DMS79 (cell line): ENCODE data around the gene DNMT1.
"Not testable (repeated sequence)": the region's sequence is repeated elsewhere in the genome, so short reads cannot be mapped to it uniquely, and the experiment has no call there.

ENCODE experiments used
- DNase-seq: peaks from one replicate; lab custom pipeline; 2025; lab: John Stamatoyannopoulos, UW

DNMT1 gene

DNA sequence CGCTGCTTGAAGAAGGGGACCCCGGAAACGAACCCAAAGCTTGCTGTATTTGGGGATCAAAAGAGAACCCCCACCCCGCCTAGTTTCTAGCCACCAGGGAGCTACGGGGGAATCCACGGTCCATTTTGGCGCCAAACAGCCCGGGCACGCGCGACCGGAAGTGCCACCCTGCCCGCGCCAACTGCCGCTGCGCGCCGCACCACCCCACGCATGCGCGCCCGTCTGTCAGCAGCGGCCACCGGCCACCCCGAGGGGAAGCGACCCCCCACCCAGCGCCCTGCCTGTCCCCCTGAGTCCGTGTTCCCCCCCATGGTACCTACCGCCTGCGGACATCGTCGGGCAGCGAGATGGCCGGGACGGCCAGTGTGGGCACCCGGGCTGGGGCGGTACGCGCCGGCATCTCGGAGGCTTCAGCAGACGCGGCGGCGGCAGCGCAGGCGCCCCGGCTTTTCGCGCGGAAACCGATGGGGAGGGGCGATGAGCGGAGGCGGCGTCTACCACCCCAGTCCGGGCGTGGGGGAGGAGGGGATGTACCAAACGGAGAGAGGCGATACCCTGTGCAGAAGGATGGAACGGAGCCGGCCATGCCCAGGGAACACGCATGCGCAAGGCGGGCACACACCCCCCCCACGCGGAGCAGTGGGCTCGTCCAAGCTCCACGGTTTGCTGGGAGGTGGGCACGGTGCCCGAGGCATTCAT lies at the start of gene DNMT1:
DNMT1 (minus strand) TSS at position 454 of the 699 bp plus-strand sequence; CDS start at position 400, 54 bp downstream.
- peak; percentile 96 for DNase-seq

DNA sequence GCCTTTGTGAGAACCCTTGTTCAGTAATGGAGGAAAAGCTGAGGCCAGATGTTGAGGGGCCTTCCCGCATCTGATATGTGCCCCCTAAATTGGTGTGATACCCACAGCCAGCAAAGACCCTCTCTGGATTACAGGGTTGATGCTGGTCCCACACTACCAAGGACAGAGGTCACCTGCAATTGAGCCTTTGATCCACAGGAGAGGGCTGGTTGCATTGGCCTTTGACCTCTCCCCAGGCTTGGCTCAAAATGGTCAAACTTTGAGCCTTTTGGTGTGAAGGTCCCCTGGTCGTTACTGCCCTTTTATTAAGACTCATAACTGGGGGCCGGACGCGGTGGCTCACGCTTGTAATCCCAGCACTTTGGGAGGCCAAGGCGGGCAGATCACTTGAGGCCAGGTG lies 48.9 kb upstream of the DNMT1 start:
- no peak for DNase-seq

DNA sequence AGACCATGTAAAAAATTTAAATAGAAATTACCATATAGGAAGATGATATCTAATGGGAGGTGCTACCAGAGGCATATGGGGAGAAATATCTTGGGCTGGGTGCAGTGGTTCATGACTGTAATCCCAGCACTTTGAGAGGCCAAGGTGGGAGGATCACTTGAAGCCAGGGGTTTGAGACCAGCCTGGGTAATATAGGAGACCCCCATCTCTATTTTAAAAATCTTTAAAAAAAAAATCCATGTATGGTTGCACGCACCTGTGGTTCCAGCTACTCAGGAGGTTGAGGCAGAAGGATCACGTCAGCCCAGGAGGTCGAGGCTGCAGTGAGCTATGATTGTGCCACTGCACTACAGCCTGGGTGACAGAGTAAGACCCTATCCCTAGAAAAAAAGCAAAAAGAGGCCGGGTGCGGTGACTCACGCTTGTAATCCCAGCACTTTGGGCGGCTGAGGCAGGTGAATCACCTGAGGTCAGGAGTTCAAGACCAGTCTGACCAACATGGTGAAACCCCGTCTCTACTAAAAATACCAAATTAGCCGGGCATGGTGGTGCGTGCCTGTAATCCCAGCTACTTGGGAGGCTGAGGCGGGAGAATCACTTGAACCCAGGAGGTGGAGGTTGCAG lies 47.2 kb upstream of the DNMT1 start:
- DNase-seq: not testable (repeated sequence)

DNA sequence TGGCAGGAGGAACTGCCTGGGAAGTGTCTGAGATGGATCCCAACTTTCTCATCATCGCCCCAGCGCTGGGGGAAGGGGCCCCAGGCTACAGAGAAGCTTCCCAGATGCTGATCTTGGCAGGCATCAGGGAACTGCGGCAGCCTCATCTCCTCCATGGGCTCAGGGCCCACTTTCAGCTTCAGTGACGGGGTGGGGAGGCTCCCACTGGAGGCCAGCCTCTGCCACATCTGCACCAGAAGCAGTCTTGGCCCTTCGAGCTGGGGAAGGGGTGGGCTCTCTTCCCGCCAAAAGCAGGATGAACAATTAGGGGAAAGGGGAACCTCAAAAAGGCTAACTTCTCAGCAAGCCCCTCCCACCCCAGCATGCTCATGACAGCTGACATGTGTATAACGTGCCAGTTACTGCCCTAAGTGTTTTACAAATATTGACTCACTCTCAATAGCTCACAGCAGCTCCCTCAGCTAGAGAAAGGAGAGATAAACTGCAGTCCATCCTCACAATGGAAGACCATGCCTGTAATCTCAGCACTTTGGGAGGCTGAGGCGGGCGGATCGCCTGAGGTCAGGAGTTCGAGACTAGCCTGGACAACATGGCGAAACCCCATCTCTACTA lies 43.5 kb upstream of the DNMT1 start:
- DNase-seq: no peak

GRCh38 chr19:10237702-10238101 lies 42.9 kb upstream of the DNMT1 start:
- DNase-seq: no peak

DNA sequence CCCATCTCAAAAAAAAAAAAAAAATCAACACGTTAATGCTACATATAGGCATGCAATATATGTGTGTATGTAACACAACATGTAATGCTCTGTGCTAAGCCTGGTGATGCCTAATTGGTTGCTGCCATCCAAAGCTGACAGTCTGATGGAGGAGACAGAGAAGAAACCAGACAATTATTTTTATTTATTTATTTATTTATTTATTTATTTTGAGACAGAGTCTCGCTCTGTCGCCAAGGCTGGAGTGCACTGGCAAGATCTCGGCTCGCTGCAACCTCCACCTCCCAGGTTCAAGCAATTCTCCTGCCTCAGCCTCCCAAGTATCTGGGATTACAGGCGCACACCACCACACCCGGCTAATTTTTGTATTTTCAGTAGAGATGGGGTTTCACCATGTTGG lies 40.7 kb upstream of the DNMT1 start:
- not testable (repeated sequence) for DNase-seq

GRCh38 chr19:10235003-10235402 lies 40.2 kb upstream of the DNMT1 start:
- DNase-seq: no peak

DNA sequence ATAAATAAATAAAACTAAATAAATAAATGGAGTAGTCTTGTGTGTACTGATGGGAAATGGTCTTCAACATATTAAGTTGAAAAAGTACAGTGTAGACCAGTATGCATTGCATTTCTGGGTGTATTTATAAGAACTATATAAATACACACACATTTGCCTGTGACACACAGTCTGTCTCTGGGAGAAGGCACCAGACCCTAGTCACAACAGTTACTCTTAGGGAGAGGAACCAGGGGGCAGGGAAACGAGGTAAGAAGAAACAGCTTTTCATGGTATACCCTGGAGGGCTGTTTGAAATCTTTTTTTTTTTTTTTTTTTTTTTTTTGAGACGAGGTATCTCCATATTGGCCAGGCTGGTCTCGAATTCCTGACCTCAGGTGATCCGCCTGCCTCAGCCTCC lies 39.2 kb upstream of the DNMT1 start:
- DNase-seq: no peak

DNA sequence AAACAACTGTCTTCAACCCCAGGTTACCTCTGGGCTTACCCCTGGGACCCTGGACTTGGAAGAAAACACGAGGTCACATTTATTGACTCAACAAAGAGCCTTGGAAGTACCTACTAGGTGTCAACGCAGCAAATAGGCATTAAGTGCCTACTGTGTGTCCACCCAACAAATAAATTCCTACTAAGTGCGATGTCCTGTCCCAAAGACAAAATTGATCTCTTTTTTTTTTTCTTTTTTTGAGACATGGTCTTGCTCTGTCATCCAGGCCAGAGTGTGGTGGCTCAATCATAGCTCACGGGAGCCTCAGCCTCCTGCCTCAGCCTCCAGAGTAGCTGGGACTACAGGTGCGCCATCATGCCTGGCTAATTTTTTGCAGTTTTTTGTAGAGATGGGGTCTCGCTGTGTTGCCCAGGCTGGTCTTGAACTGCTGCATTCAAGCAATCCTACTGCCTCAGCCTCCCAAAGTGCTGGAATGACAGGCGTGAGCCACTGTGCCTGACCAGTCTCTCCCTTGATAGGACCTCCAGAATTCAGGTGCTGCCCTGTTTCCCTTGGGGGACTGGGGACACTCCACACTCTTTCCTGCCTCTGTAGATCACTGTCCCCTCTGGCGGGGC lies 37.0 kb upstream of the DNMT1 start:
- no peak for DNase-seq

GRCh38 chr19:10230861-10231611 lies 36.3 kb upstream of the DNMT1 start, which contains the start of gene S1PR2:
Gene S1PR2, minus strand, starts transcription at chr19:10231331. Its CDS starts 6,426 bp downstream, at chr19:10224905.
- DNase-seq: peak; percentile 60

DNA sequence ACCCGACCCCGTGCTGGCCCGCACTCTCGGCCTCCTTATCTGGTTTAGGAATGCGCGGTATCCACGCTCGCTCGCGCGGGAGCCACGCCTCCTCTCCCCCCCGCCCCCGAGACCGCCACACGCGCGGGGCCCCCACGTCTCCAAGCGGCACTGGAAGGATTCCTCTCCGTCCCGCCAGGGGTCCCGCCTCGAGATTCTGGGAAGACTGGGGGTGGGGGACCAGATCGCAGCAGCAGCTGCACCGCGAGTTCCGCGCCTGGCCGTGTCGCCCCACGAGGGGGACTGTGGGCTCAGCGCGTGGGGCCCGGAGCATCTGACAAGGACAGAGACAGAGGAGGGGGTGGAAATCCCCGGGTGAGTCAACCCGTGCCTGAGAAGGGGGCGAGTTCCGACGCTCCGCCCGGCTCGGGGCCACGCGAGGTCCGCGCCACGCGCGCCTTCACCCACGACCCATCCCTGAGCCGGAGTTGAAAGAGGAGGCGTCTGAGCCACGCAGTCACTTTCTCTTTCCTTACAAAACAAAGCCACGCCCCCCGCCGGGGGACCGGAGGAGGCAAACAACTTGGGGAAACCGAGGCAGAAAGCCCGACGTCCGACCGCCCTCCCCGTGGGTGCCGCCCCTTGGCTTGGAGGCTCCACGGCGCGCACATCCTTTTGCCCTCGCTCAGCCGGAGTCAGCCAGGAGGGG lies 35.6 kb upstream of the DNMT1 start:
- DNase-seq: no peak

DNA sequence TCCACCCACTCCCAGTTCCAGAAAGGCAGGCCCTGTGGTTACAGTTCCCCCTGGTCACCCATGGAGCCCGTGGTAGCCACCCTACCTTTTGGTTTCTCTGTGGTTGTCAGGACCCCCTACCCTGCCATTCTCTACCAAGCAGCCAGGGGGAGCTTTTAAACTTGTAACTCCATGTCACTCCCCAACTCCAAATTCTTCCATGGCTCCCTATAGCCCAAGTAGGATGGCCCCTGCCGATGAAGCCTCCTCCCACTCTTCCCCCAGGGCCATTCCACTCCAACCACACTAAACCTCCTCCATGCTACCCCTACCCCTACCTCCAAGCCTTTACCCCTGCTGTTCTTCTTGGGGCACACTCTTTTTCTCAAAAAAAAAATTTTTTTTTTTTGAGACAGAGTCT lies 34.2 kb upstream of the DNMT1 start:
- no peak for DNase-seq

DNA sequence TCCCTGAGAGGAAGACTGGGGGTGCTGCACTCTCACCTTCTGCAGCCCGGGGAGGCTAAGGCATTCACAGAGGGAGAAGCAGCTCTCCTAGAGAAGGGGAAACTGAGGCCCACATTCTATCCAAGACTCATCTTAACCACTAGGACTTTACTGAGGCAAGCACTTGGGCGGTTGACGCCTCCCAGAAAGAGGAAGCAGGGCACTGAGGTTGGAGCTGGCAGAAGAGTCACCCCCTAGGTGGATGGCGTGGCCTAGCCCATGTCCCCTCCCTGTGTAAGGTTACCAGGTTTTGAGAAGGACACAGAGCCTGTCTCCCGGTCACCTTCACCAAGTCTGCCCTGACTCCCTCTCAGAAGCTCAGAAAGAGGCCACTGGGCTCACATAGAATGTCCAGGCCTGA lies 33.6 kb upstream of the DNMT1 start:
- no peak for DNase-seq

DNA sequence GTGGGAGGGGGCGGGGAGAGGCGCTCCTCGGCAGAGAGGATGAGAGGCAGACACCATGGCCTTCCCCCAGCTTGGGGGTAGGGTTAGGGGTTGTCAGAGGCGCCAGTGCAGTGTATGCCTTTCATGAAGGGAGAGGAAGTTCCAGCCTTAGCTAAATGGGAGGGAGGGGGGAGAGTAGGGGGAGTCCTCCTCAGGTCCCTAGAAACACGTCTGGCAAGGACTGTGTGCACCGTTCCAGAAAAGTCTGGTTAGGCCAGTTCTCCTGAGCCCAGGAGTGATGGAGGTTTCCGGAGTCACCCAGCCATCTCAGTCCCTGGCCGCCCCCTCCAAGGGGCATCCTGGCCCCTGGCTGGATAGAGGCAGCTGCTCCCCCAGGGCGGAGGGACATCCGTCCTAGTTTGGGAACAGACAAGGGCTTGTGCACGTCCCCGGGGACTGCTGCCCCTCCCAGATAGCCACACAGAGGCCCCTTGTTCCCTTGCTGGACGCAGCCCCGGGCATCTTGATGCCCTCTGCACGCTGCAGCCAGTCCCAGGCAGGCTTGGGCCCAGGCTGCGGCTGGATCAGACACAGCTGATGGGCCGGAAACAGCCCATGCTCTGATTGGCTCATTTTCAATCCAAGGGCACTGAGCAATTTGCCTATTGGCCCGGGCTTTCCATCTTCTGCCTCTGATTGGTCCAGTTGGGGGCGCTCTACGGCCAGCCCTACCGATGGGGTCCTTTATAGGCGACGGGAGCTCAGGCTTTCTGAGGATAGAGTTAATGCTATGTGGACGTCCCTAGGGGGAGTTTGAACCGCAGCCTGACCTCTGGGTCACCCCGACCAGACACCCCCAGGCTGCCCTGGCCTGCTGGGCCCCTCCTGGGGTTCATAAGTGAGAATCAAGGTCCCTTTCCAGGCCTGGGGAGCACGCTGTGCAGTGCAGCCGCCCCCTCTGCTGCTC lies 32.5 kb upstream of the DNMT1 start:
- no peak for DNase-seq

- DNase-seq: no peak
These were observed 31.7 kb upstream of the DNMT1 start for GRCh38 chr19:10226376-10227025.

- DNase-seq: no peak
These were observed 31.2 kb upstream of the DNMT1 start for GRCh38 chr19:10226021-10226375.

- no peak for DNase-seq
These were observed 29.6 kb upstream of the DNMT1 start for GRCh38 chr19:10224337-10224736.

GRCh38 chr19:10223488-10224213 lies 28.9 kb upstream of the DNMT1 start:
- no peak for DNase-seq

- DNase-seq: no peak
These were observed 27.6 kb upstream of the DNMT1 start for GRCh38 chr19:10222201-10222890.
